Medulla oblongata (tissue), 1 donor: Measurements from ENCODE around the gene PRR15L.
A peak's percentile ranks its signal among the peaks of the same experiment; 100 is the strongest.
"Not testable (repeated sequence)": the region's sequence is repeated elsewhere in the genome, so short reads cannot be mapped to it uniquely, and the experiment has no call there.

Experiments used
- DNase-seq: peaks from one replicate; pipeline ENCODE4 v3.0.0-alpha.2; 2015; ENCODE audit errors: extremely low spot score

The PRR15L gene

DNA sequence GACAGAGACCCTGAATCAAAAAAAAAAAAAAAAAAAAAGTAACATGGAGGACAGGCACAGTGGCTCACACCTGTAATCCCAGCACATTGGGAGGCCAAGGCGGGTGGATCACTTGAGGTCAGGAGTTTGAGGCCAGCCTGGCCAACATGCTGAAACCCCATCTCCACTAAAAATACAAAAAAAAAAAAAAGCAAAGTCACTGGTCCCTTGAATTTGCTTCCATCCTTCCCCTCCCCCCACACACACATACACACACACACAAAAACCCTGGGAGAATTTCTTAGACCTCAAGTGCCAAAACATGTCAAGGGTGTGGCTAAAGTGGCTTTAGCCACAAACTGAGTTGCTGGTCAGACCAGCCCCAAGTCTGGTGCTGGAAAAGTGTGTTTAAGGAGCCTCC lies 30.8 kb upstream of the PRR15L start:
- not testable (repeated sequence) for DNase-seq

- peak; percentile 28 for DNase-seq
Measured at GRCh38 chr17:47987240-47987835, 29.7 kb upstream of the PRR15L start.

DNA sequence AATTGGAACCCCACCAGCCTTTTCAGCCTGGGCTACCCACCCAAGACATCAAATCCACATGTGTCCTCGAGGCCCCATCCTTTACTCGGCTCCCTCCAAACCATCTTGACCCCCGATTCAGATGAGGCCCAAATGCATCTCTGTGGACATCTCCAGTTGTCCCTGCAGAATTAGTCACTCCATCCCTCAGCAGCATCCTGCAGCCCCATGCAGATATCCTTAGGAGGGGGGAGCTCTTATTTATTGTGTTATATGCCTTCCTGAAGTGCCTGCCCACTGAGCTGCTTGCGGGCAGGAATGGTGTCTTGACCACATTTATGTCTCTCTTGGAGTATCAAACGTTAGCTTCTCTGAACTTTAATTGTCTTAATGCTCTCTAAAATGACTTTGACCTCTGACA lies 28.8 kb upstream of the PRR15L start:
- no peak for DNase-seq

- DNase-seq, result no peak
Measured at GRCh38 chr17:47983492-47984223, 26.0 kb upstream of the PRR15L start.

- peak; percentile 34 for DNase-seq
Measured at GRCh38 chr17:47982645-47983390, 25.1 kb upstream of the PRR15L start.

DNA sequence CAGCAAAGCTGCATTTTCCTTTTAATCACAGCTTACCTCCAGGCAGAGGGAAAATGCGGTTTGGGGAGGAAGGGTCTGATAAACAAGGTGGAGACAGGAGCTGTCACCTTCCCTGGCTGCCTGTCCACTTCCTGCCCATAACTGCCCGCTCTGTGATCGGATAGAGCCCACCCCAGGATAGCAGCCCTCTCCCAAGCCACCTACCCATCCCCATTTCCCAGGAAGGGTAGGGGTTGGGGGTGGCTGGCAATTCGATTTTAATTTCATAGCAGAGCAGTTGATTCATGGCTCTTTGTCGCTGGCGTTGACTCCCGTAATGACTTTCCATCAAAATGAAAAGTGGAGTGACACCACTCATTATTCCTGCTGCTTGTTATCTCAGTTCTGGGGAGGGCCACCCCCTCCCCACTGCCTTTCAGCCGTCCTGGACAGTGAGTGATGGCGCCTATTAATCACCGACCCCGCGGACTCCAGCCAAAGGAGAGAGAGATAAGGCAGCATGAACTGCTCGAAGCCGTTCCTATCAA lies 24.5 kb upstream of the PRR15L start:
- DNase-seq, result no peak

DNA sequence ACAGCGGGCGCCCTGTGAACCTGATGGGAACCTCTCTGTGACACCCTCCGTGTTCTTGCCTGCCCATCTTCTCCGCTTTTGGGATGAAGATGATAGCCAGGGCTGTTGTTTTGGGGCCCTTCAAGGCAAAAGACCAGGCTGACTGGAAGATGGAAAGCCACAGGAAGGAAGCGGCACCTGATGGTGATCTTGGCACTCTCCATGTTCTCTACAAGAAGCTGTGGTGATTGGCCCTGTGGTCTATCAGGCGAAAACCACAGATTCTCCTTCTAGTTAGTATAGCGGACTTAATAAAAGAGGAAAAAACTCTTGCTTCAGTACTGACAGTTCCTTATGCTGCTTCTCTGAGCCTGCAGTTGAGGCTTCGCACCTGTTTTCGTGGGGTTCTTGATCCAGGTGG lies 23.8 kb upstream of the PRR15L start:
- no peak for DNase-seq

DNA sequence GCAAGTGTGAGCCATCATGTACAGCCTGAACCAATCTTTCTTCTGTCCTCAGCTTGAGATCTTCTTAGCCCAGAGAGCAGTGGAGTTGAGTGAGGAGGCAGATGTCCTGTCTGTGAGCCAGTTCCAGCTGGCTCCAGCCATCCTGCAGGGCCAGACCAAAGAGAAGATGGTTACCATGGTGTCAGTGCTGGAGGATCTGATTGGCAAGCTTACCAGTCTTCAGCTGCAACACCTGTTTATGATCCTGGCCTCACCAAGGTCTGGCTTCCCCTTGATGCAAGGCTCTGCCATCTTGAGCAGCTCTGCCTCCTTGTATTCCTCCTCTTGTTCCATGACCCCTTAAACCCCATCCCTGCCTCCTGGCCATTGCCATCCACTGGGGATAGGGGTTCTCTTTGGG lies 22.9 kb upstream of the PRR15L start:
- DNase-seq, result no peak

DNA sequence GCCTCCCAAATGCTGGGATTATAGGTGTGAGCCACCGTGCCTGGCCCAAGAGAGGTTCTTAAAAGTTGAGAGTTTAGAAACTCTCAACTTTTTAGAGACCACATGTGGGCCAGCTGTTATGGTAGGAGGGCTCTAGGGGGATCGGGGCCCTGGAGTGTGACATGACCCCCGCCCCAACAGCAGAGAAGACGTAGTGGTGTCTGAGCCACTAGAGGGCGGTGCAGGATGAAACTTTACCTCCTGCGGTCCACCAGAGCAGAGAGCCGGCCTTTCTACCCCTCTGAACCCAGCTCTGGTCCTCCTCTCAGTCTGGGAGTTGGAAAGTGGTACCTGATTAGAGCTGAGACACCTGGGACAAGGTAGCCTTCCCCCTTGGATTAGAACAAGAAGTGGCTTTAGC lies 20.6 kb upstream of the PRR15L start:
- DNase-seq, result peak; percentile 55

DNA sequence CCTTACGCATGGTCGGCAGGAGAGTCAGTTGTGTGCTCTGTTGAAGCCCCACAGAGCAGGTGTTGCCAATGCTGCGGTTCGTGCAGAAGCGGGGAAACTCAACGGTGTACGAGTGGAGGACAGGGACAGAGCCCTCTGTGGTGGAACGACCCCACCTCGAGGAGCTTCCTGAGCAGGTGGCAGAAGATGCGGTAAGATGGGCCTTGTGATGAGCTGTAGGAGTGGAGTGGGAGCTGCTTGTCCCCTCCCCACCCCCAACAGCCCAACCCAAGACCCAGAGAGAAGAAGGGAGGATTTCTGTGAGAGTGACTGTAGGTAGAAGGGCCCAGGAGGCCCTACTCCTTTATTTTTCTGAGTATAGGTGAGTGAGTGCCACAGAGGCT lies 18.1 kb upstream of the PRR15L start:
- no peak for DNase-seq

GRCh38 chr17:47975189-47975822 lies 17.6 kb upstream of the PRR15L start:
- no peak for DNase-seq

DNA sequence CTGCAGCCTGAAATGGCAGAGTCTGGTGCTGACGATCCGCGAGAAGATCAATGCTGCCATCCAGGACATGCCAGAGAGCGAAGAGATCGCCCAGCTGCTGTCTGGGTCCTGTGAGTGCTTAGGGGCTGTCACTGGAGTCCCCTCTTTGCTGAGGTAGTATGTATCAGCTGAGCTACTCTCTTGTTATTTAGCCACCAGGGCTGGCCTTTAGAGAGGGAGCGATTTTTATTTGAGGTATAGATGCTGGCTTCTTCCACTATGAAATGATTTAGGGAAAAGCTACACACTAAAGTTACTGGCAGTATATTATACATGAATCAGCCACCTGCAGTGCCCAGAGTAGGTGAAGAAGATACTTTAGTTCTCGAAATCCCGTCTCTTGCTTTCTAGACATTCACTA lies 15.9 kb upstream of the PRR15L start:
- DNase-seq, result no peak

GRCh38 chr17:47970725-47971499 lies 13.2 kb upstream of the PRR15L start, which contains the start of gene CDK5RAP3:
Gene CDK5RAP3 (plus strand): TSS chr17:47971113. CDS start chr17:47971147, 34 bp downstream.
- DNase-seq, result peak; percentile 100

GRCh38 chr17:47969930-47970724 lies 12.4 kb upstream of the PRR15L start:
- no peak for DNase-seq

- DNase-seq, result no peak
Measured at GRCh38 chr17:47968836-47969235, 11.2 kb upstream of the PRR15L start.

DNA sequence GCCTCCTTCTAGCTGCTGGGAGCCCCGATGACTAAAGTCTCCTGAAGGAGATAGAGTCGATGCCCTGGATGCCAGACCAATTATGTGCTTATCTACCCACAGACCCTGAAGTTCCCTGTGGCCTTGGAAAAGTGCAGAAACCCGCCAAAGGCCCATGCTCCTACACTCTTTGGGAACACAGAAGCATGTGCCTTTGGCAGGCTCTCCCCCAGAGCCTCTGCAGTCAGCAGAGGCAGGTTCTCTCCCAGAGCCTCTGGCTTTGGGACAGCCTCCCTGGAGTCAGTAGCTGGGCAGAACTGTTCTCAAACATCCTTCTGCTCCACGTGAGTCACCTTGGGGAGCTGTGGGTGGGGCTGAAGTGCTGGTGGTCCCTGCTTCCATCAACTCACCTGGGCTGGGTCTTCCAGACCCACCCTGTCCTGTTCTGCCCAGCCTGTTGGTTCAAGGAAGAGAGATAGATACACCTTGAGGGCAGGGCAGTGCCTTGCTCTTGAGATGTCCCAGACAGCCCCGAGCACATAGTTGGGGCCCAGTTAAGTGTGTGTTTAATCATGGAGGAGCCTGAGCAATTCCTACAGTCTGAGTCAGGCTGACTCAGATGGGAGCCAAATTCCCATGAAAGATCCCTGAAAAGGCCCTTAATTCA lies 10.0 kb upstream of the PRR15L start:
- DNase-seq, result no peak

GRCh38 chr17:47966079-47966519 lies 8.4 kb upstream of the PRR15L start:
- no peak for DNase-seq

DNA sequence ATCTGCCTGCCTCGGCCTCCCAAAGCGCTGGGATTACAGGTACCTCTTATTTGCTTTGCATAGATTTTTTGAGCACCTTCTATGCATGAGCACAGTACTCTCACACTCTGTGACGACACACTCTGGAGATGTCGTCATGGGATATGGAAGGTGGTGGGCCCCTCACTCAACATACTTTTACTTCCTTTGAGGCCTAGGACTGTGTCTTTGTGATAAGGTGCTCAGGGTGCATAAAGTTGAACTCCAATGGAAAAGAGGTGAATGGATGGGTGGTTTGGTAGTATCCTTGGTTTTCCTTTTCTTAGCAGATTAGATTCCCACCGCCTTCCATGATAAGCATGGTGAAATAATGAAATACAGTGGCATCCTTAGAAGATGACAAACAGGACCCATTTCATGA lies 7.2 kb upstream of the PRR15L start:
- DNase-seq, result no peak

DNA sequence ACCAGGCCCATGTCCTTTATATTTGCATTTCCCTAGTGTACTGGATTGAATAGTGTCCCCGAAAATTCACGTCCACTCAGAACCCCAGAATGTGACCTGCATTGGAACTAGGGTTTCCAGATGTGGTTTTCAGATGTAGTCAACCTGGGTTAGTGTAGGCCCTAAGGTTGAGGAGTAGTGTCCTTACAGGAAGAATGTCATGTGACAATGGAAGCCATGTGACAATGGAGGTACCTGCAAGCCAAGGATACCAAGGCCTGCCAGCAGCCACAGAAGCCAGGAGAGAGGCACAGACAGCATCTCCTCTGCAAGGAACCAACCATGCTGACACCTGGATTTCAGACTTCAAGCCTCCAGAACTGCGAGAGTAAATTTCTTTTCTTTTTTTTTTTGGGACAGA lies 5.2 kb upstream of the PRR15L start:
- DNase-seq, result no peak

GRCh38 chr17:47961406-47961805 lies 3.7 kb upstream of the PRR15L start:
- no peak for DNase-seq
